OCI-LY3 (cell line): ENCODE data around the gene PHPT1.
A peak's percentile ranks its signal among the peaks of the same experiment; 100 is the strongest.
"Not testable (repeated sequence)": the region's sequence is repeated elsewhere in the genome, so short reads cannot be mapped to it uniquely, and the experiment has no call there.

ENCODE experiments used
- H2AFZ ChIP-seq: fragments of 200-600, 300-600 bp; shearing (Covaris generic); 2 replicates; pipeline ENCODE4 v1.6.0; 2014; ENCODE audit warnings: antibody characterized with exemption, low read depth, low read length
- H3K27ac ChIP-seq: fragments of 200-600, 300-600 bp; sonication (generic); 2 replicates; pipeline ENCODE4 v1.5.1; 2014; ENCODE audit warnings: mild to moderate bottlenecking, low read length, moderate library complexity, mixed read lengths
- H3K27me3 ChIP-seq: fragments of 200-600, 300-600 bp; sonication (generic); 2 replicates; pipeline ENCODE4 v1.6.1; 2014; ENCODE audit warnings: low read depth, low read length, mixed read lengths
- H3K36me3 ChIP-seq: fragments of 200-600, 300-600 bp; sonication (generic); replicated peaks from 2 replicates; pipeline ENCODE3; 2014; ENCODE audit warnings: low read depth, low read length, mixed read lengths
- H3K4me1 ChIP-seq: fragments of 300-600, 200-600 bp; sonication (generic); 2 replicates; pipeline ENCODE4 v1.6.1; 2014; ENCODE audit warnings: low read length, mixed read lengths
- H3K4me2 ChIP-seq: fragments of 200-600, 300-600 bp; sonication (generic); 2 replicates; pipeline ENCODE4 v1.6.1; 2014; ENCODE audit warnings: low read length, mixed read lengths
- H3K4me3 ChIP-seq: fragments of 300-600, 200-600 bp; sonication (generic); 2 replicates; pipeline ENCODE4 v1.5.1; 2014; ENCODE audit warnings: antibody characterized with exemption, mild to moderate bottlenecking, low read length, moderate library complexity
- H3K79me2 ChIP-seq: fragments of 300-600, 200-600 bp; shearing (Covaris generic); 2 replicates; pipeline ENCODE4 v1.6.1; 2014; ENCODE audit warnings: mild to moderate bottlenecking, low read length, mixed read lengths
- H3K9ac ChIP-seq: fragments of 300-600, 200-600 bp; shearing (Covaris generic); 2 replicates; pipeline ENCODE4 v1.6.0; 2014; ENCODE audit warnings: mild to moderate bottlenecking, low read length, moderate library complexity
- H3K9me3 ChIP-seq: fragments of 200-600, 300-600 bp; shearing (Covaris generic); 2 replicates; pipeline ENCODE4 v1.6.1; 2014; ENCODE audit warnings: low read length, mixed read lengths; ENCODE audit not compliant: insufficient read depth
- H4K20me1 ChIP-seq: fragments of 200-600, 300-600 bp; sonication (generic); 2 replicates; pipeline ENCODE4 v1.6.1; 2016; ENCODE audit warnings: low read length, mixed read lengths; ENCODE audit not compliant: insufficient read depth
- CTCF ChIP-seq: fragments of 200-600, 300-600 bp; sonication (generic); IDR thresholded peaks from 2 replicates; pipeline ENCODE4 v1.5.1; 2014; ENCODE audit warnings: antibody characterized with exemption, low read length, low read depth
- EZH2phosphoT487 ChIP-seq: fragments of 200-600 bp; shearing (Covaris generic); IDR thresholded peaks from 2 replicates; pipeline ENCODE4 v1.6.1; 2018; ENCODE audit warnings: antibody characterized with exemption, mixed run types, low read depth

Gene PHPT1

GRCh38 chr9:136849038-136849959, at the start of gene PHPT1:
Gene PHPT1, plus strand, starts transcription at chr9:136849409. Its CDS starts 22 bp downstream, at chr9:136849431.
- peaks cover 10% of the 10 kb centered on the region for H4K20me1 ChIP-seq
- no peaks in the 10 kb centered on the region for H3K36me3 ChIP-seq
- peak within 1 kb of the TSS; percentile 75; the same call in 1 of the 2 replicates for H2AFZ ChIP-seq
- peak within 1 kb of the TSS; percentile 73 for H3K27ac ChIP-seq
- peaks cover 11% of the 10 kb centered on the region; the same call in 1 of the 2 replicates for H3K4me1 ChIP-seq
- TF ChIP-seq EZH2phosphoT487 (no peak), CTCF (no peak)
- no peaks in the 10 kb centered on the region for H3K27me3 ChIP-seq
- H3K9me3 ChIP-seq, result no peaks in the 10 kb centered on the region
- peak within 1 kb of the TSS; percentile 95 for H3K4me2 ChIP-seq
- peak within 1 kb of the TSS; percentile 89 for H3K9ac ChIP-seq
- no peaks in the 10 kb centered on the region for H3K79me2 ChIP-seq
- H3K4me3 ChIP-seq, result peak within 1 kb of the TSS; percentile 82

- Histone ChIP-seq H3K4me2 (peak overlapping the region; percentile 94), H3K4me1 (peaks cover 26% of the 10 kb centered on the region), H3K27me3 (peaks cover 41% of the 10 kb centered on the region), H3K27ac (no peak overlapping the region), H3K79me2 (no peaks in the 10 kb centered on the region), H3K36me3 (no peaks in the 10 kb centered on the region), H3K9ac (no peak overlapping the region), H3K9me3 (no peaks in the 10 kb centered on the region), H4K20me1 (peaks cover 7% of the 10 kb centered on the region; the same call in 1 of the 2 replicates), H3K4me3 (peak overlapping the region; percentile 74), H2AFZ (no peak overlapping the region)
- no peak for TF ChIP-seq EZH2phosphoT487
- TF ChIP-seq CTCF, result no peak
These were observed 49.2 kb upstream of the PHPT1 start for GRCh38 chr9:136799854-136800657.

GRCh38 chr9:136802321-136802720, 46.9 kb upstream of the PHPT1 start:
- Histone ChIP-seq H4K20me1 (peaks cover 12% of the 10 kb centered on the region), H3K27me3 (peaks cover 24% of the 10 kb centered on the region), H3K27ac (no peak overlapping the region), H3K9ac (no peak overlapping the region), H3K36me3 (peaks cover 11% of the 10 kb centered on the region), H3K4me2 (no peak overlapping the region), H3K4me3 (no peak overlapping the region), H3K9me3 (no peaks in the 10 kb centered on the region), H3K4me1 (peaks cover 27% of the 10 kb centered on the region), H2AFZ (no peak overlapping the region), H3K79me2 (peaks cover 10% of the 10 kb centered on the region)
- TF ChIP-seq EZH2phosphoT487, result no peak
- no peak for TF ChIP-seq CTCF

- not testable (repeated sequence) for H2AFZ ChIP-seq, H3K4me3 ChIP-seq, H3K9ac ChIP-seq, H3K4me2 ChIP-seq, H3K9me3 ChIP-seq, H3K27ac ChIP-seq
- peaks cover 13% of the 10 kb centered on the region for H3K79me2 ChIP-seq
- H3K4me1 ChIP-seq, result peaks cover 27% of the 10 kb centered on the region
- H3K27me3 ChIP-seq, result peaks cover 24% of the 10 kb centered on the region
- H3K36me3 ChIP-seq, result peaks cover 11% of the 10 kb centered on the region
- H4K20me1 ChIP-seq, result peaks cover 12% of the 10 kb centered on the region
These were observed 46.1 kb upstream of the PHPT1 start for GRCh38 chr9:136803009-136803550.
